ENCODE results near the gene HTRA1.

HTRA1 gene

DNA sequence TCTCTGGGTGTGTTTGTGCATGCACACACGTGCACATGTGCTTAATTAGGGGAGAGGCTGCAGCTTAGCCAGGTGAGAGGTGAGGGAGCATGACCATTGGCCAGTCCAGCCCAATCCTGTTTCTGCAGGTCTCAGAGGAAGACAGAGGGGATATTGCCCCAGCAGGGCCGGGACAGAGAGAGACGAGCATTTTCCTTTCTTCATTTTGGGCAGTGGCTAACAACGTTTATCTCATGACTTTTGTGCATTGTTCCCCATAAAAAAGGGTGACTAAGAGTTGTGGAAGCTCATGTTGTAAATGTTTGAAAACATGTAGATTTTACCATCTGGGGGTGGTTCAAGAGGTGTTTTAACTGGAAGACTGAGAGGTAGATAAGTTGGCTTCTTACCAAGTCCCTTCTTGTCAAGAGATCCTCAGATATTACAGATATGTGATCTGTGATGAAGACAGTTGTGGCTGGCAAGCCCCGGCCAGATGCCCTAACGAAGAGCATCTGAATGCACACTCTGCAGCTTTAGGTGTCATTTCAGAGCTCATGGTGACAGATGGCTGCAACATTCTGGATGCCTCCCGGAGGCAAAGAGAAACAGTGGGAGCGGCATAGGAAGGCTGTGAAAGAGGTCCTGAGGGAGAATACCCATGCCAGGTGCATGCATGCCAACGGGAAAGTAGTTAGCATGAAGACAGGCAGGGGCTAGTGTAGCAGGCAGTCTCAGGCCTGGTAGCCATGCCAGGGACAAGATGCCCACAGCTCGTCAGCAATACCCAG is 82.5 kb downstream of the HTRA1 start:
- H3K4me3 ChIP-seq (ENCODE audit: low read depth, low read length) = no peak overlapping the region
- TF ChIP-seq, protein P1, sequence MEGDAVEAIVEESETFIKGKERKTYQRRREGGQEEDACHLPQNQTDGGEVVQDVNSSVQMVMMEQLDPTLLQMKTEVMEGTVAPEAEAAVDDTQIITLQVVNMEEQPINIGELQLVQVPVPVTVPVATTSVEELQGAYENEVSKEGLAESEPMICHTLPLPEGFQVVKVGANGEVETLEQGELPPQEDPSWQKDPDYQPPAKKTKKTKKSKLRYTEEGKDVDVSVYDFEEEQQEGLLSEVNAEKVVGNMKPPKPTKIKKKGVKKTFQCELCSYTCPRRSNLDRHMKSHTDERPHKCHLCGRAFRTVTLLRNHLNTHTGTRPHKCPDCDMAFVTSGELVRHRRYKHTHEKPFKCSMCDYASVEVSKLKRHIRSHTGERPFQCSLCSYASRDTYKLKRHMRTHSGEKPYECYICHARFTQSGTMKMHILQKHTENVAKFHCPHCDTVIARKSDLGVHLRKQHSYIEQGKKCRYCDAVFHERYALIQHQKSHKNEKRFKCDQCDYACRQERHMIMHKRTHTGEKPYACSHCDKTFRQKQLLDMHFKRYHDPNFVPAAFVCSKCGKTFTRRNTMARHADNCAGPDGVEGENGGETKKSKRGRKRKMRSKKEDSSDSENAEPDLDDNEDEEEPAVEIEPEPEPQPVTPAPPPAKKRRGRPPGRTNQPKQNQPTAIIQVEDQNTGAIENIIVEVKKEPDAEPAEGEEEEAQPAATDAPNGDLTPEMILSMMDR (IDR thresholded peaks at IDR 0.05; ENCODE audit: insufficient read depth, low read depth, low read length, missing control alignments) = no peak
- no peak for DNase-seq (ENCODE audit: low read depth)

DNA sequence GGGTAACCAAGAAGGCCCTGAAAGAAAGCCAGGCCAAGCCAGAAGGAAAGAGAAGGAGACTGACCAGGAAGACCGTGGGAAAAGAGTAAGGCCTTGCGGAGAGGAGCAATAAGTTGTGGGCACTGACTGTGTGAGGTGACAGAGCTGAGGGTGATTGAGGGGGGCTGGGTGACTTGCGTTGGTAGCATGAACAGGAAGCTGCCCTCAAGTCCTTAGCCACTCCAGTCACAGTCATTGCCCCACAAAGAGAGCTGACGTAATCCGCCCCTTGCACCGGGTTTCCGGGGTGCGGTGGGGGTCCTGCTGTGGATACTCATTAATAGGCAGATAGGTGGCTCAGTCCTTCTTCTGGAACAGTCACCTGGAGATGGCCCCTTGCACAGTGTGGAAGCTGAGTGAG is 83.1 kb downstream of the HTRA1 start:
- TF ChIP-seq, protein P1 (IDR thresholded peaks at IDR 0.05; ENCODE audit: insufficient read depth, low read depth, low read length, missing control alignments) = no peak
- H3K4me3 ChIP-seq (ENCODE audit: low read depth, low read length) = no peak overlapping the region
- DNase-seq (ENCODE audit: low read depth) = no peak

DNA sequence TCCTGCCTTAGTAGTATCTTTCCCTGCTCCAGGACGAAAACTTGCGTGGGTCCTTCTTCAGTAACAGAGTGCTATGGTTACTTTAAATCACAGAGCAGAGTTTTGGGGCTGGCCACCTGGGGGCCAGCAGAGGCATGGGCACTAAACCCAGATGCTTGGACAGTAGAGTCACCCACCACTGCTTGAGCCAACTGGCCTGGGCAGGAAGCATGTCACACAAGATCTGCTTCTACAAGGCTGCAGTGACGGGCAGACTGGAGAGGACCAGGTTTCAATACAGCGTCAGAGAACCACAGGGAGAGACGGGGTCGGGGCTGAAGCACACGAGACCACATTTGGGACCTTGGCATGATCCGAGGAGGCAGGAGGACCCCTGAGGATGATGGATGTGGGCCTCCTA is 84.9 kb downstream of the HTRA1 start:
- no peak for DNase-seq (ENCODE audit: low read depth)
- TF ChIP-seq, protein P1 (IDR thresholded peaks at IDR 0.05; ENCODE audit: insufficient read depth, low read depth, low read length, missing control alignments) = no peak
- H3K4me3 ChIP-seq (ENCODE audit: low read depth, low read length) = no peak overlapping the region

DNA sequence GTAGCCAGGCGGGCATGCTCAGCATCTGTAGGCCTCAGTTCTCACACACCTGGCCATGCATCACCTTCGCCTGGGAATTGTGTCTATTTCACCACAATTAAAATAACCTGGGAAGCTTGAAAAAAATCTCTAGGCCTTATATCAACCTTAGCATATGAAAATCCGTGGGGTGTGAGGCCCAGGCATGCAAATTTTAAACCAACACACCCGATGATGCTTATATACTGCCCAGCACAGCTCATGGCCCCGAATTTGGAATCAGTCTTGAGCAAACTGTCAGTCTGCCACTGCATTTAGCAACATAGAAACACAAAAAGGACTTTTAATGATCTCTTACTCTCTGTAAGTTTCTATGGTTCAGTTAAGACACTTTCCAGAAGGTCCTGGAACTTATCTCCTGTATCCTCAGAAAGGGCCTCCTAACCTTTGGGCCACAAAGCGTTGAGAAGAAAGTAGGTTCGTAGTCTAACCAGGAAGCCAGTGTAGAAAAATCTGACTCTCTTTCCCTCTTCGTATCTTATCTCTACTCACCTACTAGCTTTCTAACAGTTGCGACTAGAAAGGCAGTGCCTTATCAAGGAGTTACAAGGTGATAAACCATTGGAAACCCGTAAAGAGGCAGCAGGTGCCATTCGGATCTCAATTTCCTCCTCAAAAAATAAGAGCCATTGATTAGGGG is 87.2 kb downstream of the HTRA1 start:
- no peak for DNase-seq (ENCODE audit: low read depth)
- TF ChIP-seq, protein P1 (IDR thresholded peaks at IDR 0.05; ENCODE audit: insufficient read depth, low read depth, low read length, missing control alignments) = no peak
- H3K4me3 ChIP-seq (ENCODE audit: low read depth, low read length) = no peak overlapping the region

DNA sequence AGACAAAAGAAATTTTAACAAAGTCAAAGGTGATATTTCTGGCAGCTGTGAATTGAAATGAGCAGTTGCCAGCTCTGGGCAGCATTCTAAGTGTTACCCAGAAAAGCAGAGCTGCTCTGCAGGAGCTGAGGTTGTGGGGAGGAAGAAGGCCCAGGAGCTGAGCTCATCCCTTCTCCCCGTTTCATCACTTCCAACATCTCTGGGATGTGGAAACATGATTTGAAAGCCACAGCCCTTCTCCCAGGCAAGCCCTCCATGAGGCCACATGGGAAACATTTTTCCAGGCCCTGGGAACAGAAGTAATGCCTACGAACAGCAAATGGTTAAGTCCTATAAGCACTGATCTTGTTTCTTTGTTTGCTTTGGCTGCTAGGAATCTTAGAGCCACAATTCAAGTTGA is 88.3 kb downstream of the HTRA1 start:
- no peak for DNase-seq (ENCODE audit: low read depth)
- TF ChIP-seq, protein P1 (IDR thresholded peaks at IDR 0.05; ENCODE audit: insufficient read depth, low read depth, low read length, missing control alignments) = no peak

DNA sequence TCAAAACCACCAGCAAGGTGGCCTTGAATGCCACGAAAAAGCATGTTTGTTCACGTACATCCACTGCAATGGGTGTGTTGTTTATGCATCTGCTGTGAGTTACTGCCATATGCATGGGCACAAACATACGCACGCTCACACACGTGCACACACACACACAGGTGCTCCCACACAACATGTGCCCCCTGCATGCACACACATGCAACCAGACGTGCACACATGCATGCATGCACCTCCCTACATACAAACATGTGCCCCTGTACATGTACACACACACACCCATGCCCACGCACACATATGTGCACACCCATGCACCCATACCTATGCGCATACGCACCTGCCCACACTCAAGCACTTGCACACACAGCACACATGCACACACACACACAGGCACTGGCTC is 89.1 kb downstream of the HTRA1 start:
- no peak overlapping the region for H3K4me3 ChIP-seq (ENCODE audit: low read depth, low read length)
- TF ChIP-seq, protein P1 (IDR thresholded peaks at IDR 0.05; ENCODE audit: insufficient read depth, low read depth, low read length, missing control alignments) = no peak
- no peak for DNase-seq (ENCODE audit: low read depth)

More for the DNA sequence above, 88.3 kb downstream of the HTRA1 start:
- H3K4me3 ChIP-seq (ENCODE audit: low read depth, low read length) = no peak overlapping the region

All from GM12865 (cell line).